GM18867 (cell line): ENCODE results near the gene FZD8.
"Not testable (repeated sequence)": the region's sequence is repeated elsewhere in the genome, so short reads cannot be mapped to it uniquely, and the experiment has no call there.

Source experiments
- ATAC-seq: cut with Tn5 transposase; IDR thresholded peaks from one replicate; pipeline ENCODE4 v1.9.1; 2021; ENCODE audit warnings: mild to moderate bottlenecking, moderate library complexity; ENCODE audit not compliant: unreplicated experiment

Gene FZD8

GRCh38 chr10:35642035-35642792 is at the start of gene FZD8:
Gene FZD8, minus strand, starts transcription at chr10:35642296. Its CDS starts 867 bp downstream, at chr10:35641429.
- peak; percentile 92 for ATAC-seq

GRCh38 chr10:35691522-35692236 is 49.6 kb upstream of the FZD8 start:
- no peak for ATAC-seq

- no peak for ATAC-seq
Measured at GRCh38 chr10:35690534-35690933, 48.4 kb upstream of the FZD8 start.

- not testable (repeated sequence) for ATAC-seq
Measured at GRCh38 chr10:35685858-35686257, 43.8 kb upstream of the FZD8 start.

GRCh38 chr10:35685402-35685801 is 43.3 kb upstream of the FZD8 start:
- no peak for ATAC-seq

- ATAC-seq, result no peak
Measured at GRCh38 chr10:35684586-35684985, 42.5 kb upstream of the FZD8 start.

GRCh38 chr10:35675846-35676245 is 33.8 kb upstream of the FZD8 start:
- no peak for ATAC-seq

- no peak for ATAC-seq
Measured at GRCh38 chr10:35674843-35675242, 32.7 kb upstream of the FZD8 start.

- no peak for ATAC-seq
Measured at GRCh38 chr10:35668865-35669650, 27.0 kb upstream of the FZD8 start.

- no peak for ATAC-seq
Measured at GRCh38 chr10:35667971-35668370, 25.9 kb upstream of the FZD8 start.

- ATAC-seq, result no peak
Measured at GRCh38 chr10:35667270-35667889, 25.3 kb upstream of the FZD8 start.

GRCh38 chr10:35661236-35661635 is 19.1 kb upstream of the FZD8 start:
- no peak for ATAC-seq

GRCh38 chr10:35659456-35659855 is 17.4 kb upstream of the FZD8 start:
- ATAC-seq, result no peak

GRCh38 chr10:35657621-35658020 is 15.5 kb upstream of the FZD8 start:
- no peak for ATAC-seq

GRCh38 chr10:35652824-35653223 is 10.7 kb upstream of the FZD8 start:
- ATAC-seq, result no peak

GRCh38 chr10:35650894-35651293 is 8.8 kb upstream of the FZD8 start:
- ATAC-seq, result no peak

GRCh38 chr10:35644050-35644950 is 2.2 kb upstream of the FZD8 start:
- no peak for ATAC-seq

- ATAC-seq, result no peak
Measured at GRCh38 chr10:35643151-35644049, 1.3 kb upstream of the FZD8 start.

- ATAC-seq, result no peak
Measured at GRCh38 chr10:35642793-35643114, 658 bp upstream of the FZD8 start.
